ENCODE results near the gene TMEM45A.

- no peak for TF ChIP-seq SNAI2 (CRISPR knock-in tag; IDR thresholded peaks at IDR 0.05)
- no peak for TF ChIP-seq ZNF565 (CRISPR knock-in tag; conservative IDR thresholded peaks at IDR 0.05; ENCODE audit: low read depth)
- TF ChIP-seq CREB5 (CRISPR knock-in tag; IDR thresholded peaks at IDR 0.05; ENCODE audit: low read depth), result no peak
- TF ChIP-seq OSR1 (CRISPR knock-in tag; IDR thresholded peaks at IDR 0.05), result no peak
- TF ChIP-seq RARB (CRISPR knock-in tag; IDR thresholded peaks at IDR 0.05), result no peak
- TF ChIP-seq ISL1 (CRISPR knock-in tag; IDR thresholded peaks at IDR 0.05), result no peak
- TF ChIP-seq TSHZ2 (CRISPR knock-in tag; IDR thresholded peaks at IDR 0.05), result no peak
- TF ChIP-seq GLIS3 (CRISPR knock-in tag; IDR thresholded peaks at IDR 0.05), result no peak
- no peak for TF ChIP-seq ESRRG (CRISPR knock-in tag; IDR thresholded peaks at IDR 0.05)
- TF ChIP-seq ZFP30 (CRISPR knock-in tag; IDR thresholded peaks at IDR 0.05), result no peak
Measured at GRCh38 chr3:100443690-100444089, 48.7 kb upstream of the TMEM45A start.

Measured in SK-N-SH treated with all-trans-retinoic acid at 6 μM for 48 hours (cell line).